HG02642 (cell line): Measurements from ENCODE around the gene DTWD2.
"Not testable (repeated sequence)": the region's sequence is repeated elsewhere in the genome, so short reads cannot be mapped to it uniquely, and the experiment has no call there.

Experiments
- ATAC-seq: cut with Tn5 transposase; IDR thresholded peaks from one replicate; pipeline ENCODE4 v1.9.1; 2021; ENCODE audit warnings: mild to moderate bottlenecking; ENCODE audit not compliant: unreplicated experiment, poor library complexity

The DTWD2 gene

GRCh38 chr5:118999696-119000095, 11.3 kb upstream of the DTWD2 start:
- ATAC-seq: no peak

- not testable (repeated sequence) for ATAC-seq
Observed at GRCh38 chr5:118998861-118999260, 10.5 kb upstream of the DTWD2 start.

GRCh38 chr5:118996098-118996497, 7.8 kb upstream of the DTWD2 start:
- ATAC-seq: no peak

GRCh38 chr5:118994595-118994994, 6.2 kb upstream of the DTWD2 start:
- no peak for ATAC-seq

- ATAC-seq: not testable (repeated sequence)
Observed at GRCh38 chr5:118993118-118993517, 4.8 kb upstream of the DTWD2 start.

GRCh38 chr5:118992055-118992454, 3.7 kb upstream of the DTWD2 start:
- not testable (repeated sequence) for ATAC-seq

- ATAC-seq: no peak
Observed at GRCh38 chr5:118990582-118990981, 2.2 kb upstream of the DTWD2 start.

- ATAC-seq: no peak
Observed at GRCh38 chr5:118989816-118990215, 1.5 kb upstream of the DTWD2 start.

GRCh38 chr5:118988866-118989180, 476 bp upstream of the DTWD2 start:
- no peak for ATAC-seq

GRCh38 chr5:118984602-118985001, 3.7 kb downstream of the DTWD2 start:
- no peak for ATAC-seq

GRCh38 chr5:118981783-118982182, 6.6 kb downstream of the DTWD2 start:
- no peak for ATAC-seq

- ATAC-seq: no peak
Observed at GRCh38 chr5:118980438-118980837, 7.9 kb downstream of the DTWD2 start.

GRCh38 chr5:118980017-118980416, 8.3 kb downstream of the DTWD2 start:
- no peak for ATAC-seq

GRCh38 chr5:118973779-118974445, 14.4 kb downstream of the DTWD2 start:
- not testable (repeated sequence) for ATAC-seq

GRCh38 chr5:118968925-118969375, 19.4 kb downstream of the DTWD2 start:
- no peak for ATAC-seq

- ATAC-seq: no peak
Observed at GRCh38 chr5:118968406-118968911, 19.9 kb downstream of the DTWD2 start.

- no peak for ATAC-seq
Observed at GRCh38 chr5:118967059-118967508, 21.3 kb downstream of the DTWD2 start.

GRCh38 chr5:118965890-118966289, 22.5 kb downstream of the DTWD2 start:
- ATAC-seq: no peak

- not testable (repeated sequence) for ATAC-seq
Observed at GRCh38 chr5:118964970-118965369, 23.4 kb downstream of the DTWD2 start.

- ATAC-seq: not testable (repeated sequence)
Observed at GRCh38 chr5:118964388-118964787, 24.0 kb downstream of the DTWD2 start.

GRCh38 chr5:118963169-118963568, 25.2 kb downstream of the DTWD2 start:
- ATAC-seq: no peak

GRCh38 chr5:118960557-118960956, 27.8 kb downstream of the DTWD2 start:
- ATAC-seq: no peak
